K562 (cell line): Measurements from ENCODE around the gene ANGEL2. TPM values are rescaled to one million over a fixed set of nuclear protein-coding genes. Genes with fewer than 3 reads are reported as not detected.
"Not testable (repeated sequence)": the region's sequence is repeated elsewhere in the genome, so short reads cannot be mapped to it uniquely, and the experiment has no call there.

ENCODE experiments used
- ATAC-seq: fragments of 200-7000 bp; cut with Tn5 transposase; 3 replicates; pipeline ENCODE4 v1.9.1; 2020; ENCODE audit warnings: moderate library complexity
- BruUV-seq: library from RNA; stranded (reverse); fragments of 400-500 nt; replicated peaks from 2 replicates; lab custom pipeline; 2021; lab: Mats Ljungman, UMichigan
- CTCF ChIA-PET: fragments of 300-600 bp; formaldehyde crosslinking; extraction: SDS; loops from one replicate; lab custom pipeline; 2021; ENCODE audit warnings: low intra/inter-chr PET ratio; lab: Yijun Ruan, JAX
- POLR2A ChIA-PET: fragments of 300-600, 350-650 bp; sonication (Branson Sonifier 250); formaldehyde crosslinking; extraction: SDS; loops from one replicate; lab custom pipeline; 2021; ENCODE audit warnings: antibody characterized with exemption, inconsistent platforms; lab: Yijun Ruan, JAX
- DNase-seq, 4 experiments: peaks; one replicate each; pipeline versions ENCODE4 v3.0.0 to v3.0.0-alpha.2; 2011 to 2018; ENCODE audit warnings: low spot score in 3 of 4, mixed read lengths in 3 of 4; ENCODE audit errors: extremely low read depth in 1 of 4
- FAIRE-seq: peaks from 2 replicates; lab custom pipeline; 2011; peaks lifted over from hg19 to GRCh38; lab: Jason Lieb, UNC
- H2AFZ ChIP-seq: 2 replicates; pipeline ENCODE4 v1.6.0; 2011; ENCODE audit warnings: low read depth, low read length, control low read depth, inconsistent platforms
- H3K27ac ChIP-seq: fragments of 200-600 bp; 3 replicates; pipeline ENCODE4 v1.8.0; 2011; ENCODE audit warnings: low read depth, mild to moderate bottlenecking, control low read depth, inconsistent platforms, low read length, moderate library complexity, mixed read lengths; ENCODE audit errors: extremely low read depth
- H3K27me3 ChIP-seq, 2 experiments: fragments of 300-600 bp in 1 of 2; 2 replicates in 1 of 2; 3 replicates in 1 of 2; pipeline versions ENCODE4 v1.6.0 to v1.8.0; 2011; ENCODE audit warnings: inconsistent platforms in 2 of 2, low read length in 2 of 2, mild to moderate bottlenecking in 1 of 2, mixed read lengths in 1 of 2, moderate library complexity in 1 of 2; ENCODE audit not compliant: control insufficient read depth in 2 of 2, insufficient read depth in 2 of 2
- H3K36me3 ChIP-seq: fragments of 300-600 bp; 3 replicates; pipeline ENCODE4 v1.8.0; 2011; ENCODE audit warnings: mild to moderate bottlenecking, low read length, inconsistent platforms; ENCODE audit not compliant: control insufficient read depth, insufficient read depth
- H3K4me1 ChIP-seq, 2 experiments: fragments of 200-600 bp in 1 of 2; replicated peaks in 1 of 2; 2 replicates in 1 of 2; 3 replicates in 1 of 2; pipeline versions ENCODE4 v1.5.1 to v1.8.0; 2011; ENCODE audit warnings: inconsistent platforms in 2 of 2, low read length in 2 of 2, mild to moderate bottlenecking in 1 of 2, mixed read lengths in 1 of 2, moderate library complexity in 1 of 2; ENCODE audit not compliant: control insufficient read depth in 2 of 2, insufficient read depth in 2 of 2
- H3K4me2 ChIP-seq: 2 replicates; pipeline ENCODE4 v1.6.1; 2011; ENCODE audit warnings: low read length, control low read depth, inconsistent platforms, mixed read lengths; ENCODE audit not compliant: insufficient read depth
- H3K4me3 ChIP-seq: fragments of 200-600 bp; sonication (generic), shearing (Covaris generic); 2 replicates; pipeline ENCODE4 v1.5.1; 2016; ENCODE audit warnings: control low read depth, inconsistent platforms
- H3K79me2 ChIP-seq: fragments of 200-600 bp; 3 replicates; pipeline ENCODE4 v1.8.0; 2011; ENCODE audit warnings: low read length, inconsistent platforms; ENCODE audit not compliant: control insufficient read depth, insufficient read depth
- H3K9ac ChIP-seq, 2 experiments: 2 replicates each; pipeline versions ENCODE4 v1.6.0 to v1.6.1; 2011; ENCODE audit warnings: low read depth in 2 of 2, low read length in 2 of 2, control low read depth in 1 of 2, inconsistent platforms in 1 of 2, mild to moderate bottlenecking in 1 of 2, mixed read lengths in 1 of 2; ENCODE audit not compliant: insufficient read depth in 1 of 2
- H3K9me1 ChIP-seq: one replicate; pipeline ENCODE4 v1.6.0; 2011; ENCODE audit warnings: inconsistent platforms, mild to moderate bottlenecking, low read length, moderate library complexity; ENCODE audit not compliant: control insufficient read depth, insufficient read depth
- H3K9me3 ChIP-seq: replicated peaks from 2 replicates; pipeline ENCODE4 v1.5.1; 2011; ENCODE audit warnings: low read depth, low read length, inconsistent platforms; ENCODE audit not compliant: control insufficient read depth, insufficient read depth
- H4K20me1 ChIP-seq: replicated peaks from 2 replicates; pipeline ENCODE4 v1.6.1; 2011; ENCODE audit warnings: low read length, inconsistent platforms, mixed read lengths; ENCODE audit not compliant: control insufficient read depth, insufficient read depth
- AFF1 ChIP-seq, 2 experiments: fragments of 450-650 bp; IDR thresholded peaks; 2 replicates each; pipeline ENCODE4 v1.6.1; 2018; ENCODE audit warnings: mild to moderate bottlenecking in 2 of 2, low read depth in 1 of 2; ENCODE audit not compliant: partially characterized antibody in 2 of 2
- ATF3 ChIP-seq, 2 experiments: fragments of 450-650 bp in 1 of 2; sonication (generic) in 1 of 2; formaldehyde crosslinking in 1 of 2; IDR thresholded peaks in 1 of 2; conservative IDR thresholded peaks in 1 of 2; 2 replicates each; pipeline versions ENCODE4 v1.6.1 to v1.8.1; 2016 to 2023; ENCODE audit warnings: mild to moderate bottlenecking in 2 of 2, moderate library complexity in 2 of 2, inconsistent platforms in 1 of 2, missing genetic modification reagents in 1 of 2
- CC2D1A ChIP-seq: fragments of 450-650 bp; IDR thresholded peaks from 2 replicates; pipeline ENCODE4 v1.6.1; 2017; ENCODE audit warnings: mild to moderate bottlenecking
- E2F4 ChIP-seq: sonication (generic); formaldehyde crosslinking; IDR thresholded peaks from 2 replicates; pipeline ENCODE4 v1.8.0; 2022; ENCODE audit warnings: mild to moderate bottlenecking, low read depth, missing genetic modification reagents
- NFXL1 ChIP-seq: fragments of 450-650 bp; formaldehyde crosslinking; IDR thresholded peaks from 2 replicates; pipeline ENCODE4 v1.4.0; 2021; ENCODE audit warnings: mild to moderate bottlenecking
- PML ChIP-seq: IDR thresholded peaks from 2 replicates; pipeline ENCODE4 v1.6.1; 2012; ENCODE audit warnings: low read length, inconsistent platforms
- POLR2G ChIP-seq: fragments of 200-400 bp; formaldehyde crosslinking; IDR thresholded peaks from 2 replicates; pipeline ENCODE4 v1.6.1; 2017; ENCODE audit warnings: low read depth, mild to moderate bottlenecking, antibody characterized with exemption, low read length, moderate library complexity
- SMARCE1 ChIP-seq: fragments of 450-650 bp; IDR thresholded peaks from 2 replicates; pipeline ENCODE4 v1.7.1; 2016; ENCODE audit warnings: mild to moderate bottlenecking
- TRIM24 ChIP-seq, 2 experiments: fragments of 450-650 bp; IDR thresholded peaks; 2 replicates each; pipeline ENCODE4 v1.6.1; 2016
- ZNF280B ChIP-seq: fragments of 250-450 bp; sonication (Bioruptor Pico); IDR thresholded peaks from 2 replicates; pipeline ENCODE4 v1.5.1; 2021; ENCODE audit warnings: mild to moderate bottlenecking
- WGBS: fragments of 100-300 bp; shearing (Covaris generic); methylation state at CpG from one replicate; pipeline ENCODE4 v1.1.6; 2016; ENCODE audit warnings: low coverage, mixed read lengths; ENCODE audit not compliant: insufficient coverage; ENCODE audit errors: missing lambda C conversion rate; 5-methylcytosine and 5-hydroxymethylcytosine counted together
- in situ Hi-C: fragments of 300-500 bp; cut with MboI; formaldehyde crosslinking; loops from 4 replicates; pipeline ENCODE4 v1.15.0; 2018; ENCODE audit warnings: inconsistent platforms, mixed read lengths
- intact Hi-C: fragments of 100-400 bp; cut with micrococcal nuclease; formaldehyde crosslinking; loops from 2 replicates; pipeline ENCODE4 v1.14.2; 2022
- polyA plus RNA-seq, 8 experiments: library from polyadenylated mRNA; depleted of rRNA in 4 of 8; stranded (reverse) in 5 of 8; unstranded in 3 of 8; fragments of >200 nt; fragmentation: Nextera tagmentation in 2 of 8; fragmentation: Illumina TruSeq in 1 of 8; extraction: Ambion mirVana in 2 of 8; extraction: Trizol in 1 of 8; gene quantifications; 2 replicates each; pipeline versions ENCODE4 v1.2.1 to v1.2.3, GENCODE V29; 2011 to 2014; ENCODE audit warnings: inconsistent platforms in 1 of 8, missing spikeins in 1 of 8
- total RNA-seq, 7 experiments: library from RNA; depleted of rRNA in 6 of 7; stranded (reverse); fragments of >200 nt in 6 of 7; fragmentation: Illumina TruSeq in 2 of 7; extraction: Trizol in 2 of 7; gene quantifications; 2 replicates each; pipeline versions ENCODE4 v1.2.1 to v1.2.3, GENCODE V29; 2011 to 2021; ENCODE audit warnings: low replicate concordance in 1 of 7

The ANGEL2 gene
- total and polyA plus RNA-seq, 9 of the 15 experiments (the other 6 are each of a cell fraction or from before 2014, with no cell fraction given), result 6.8 to 34.6 (median 26.2) TPM

GRCh38 chr1:213049232-213049631 is 33.6 kb upstream of the ANGEL2 start (continued):
- TF ChIP-seq ZNF280B, result no peak
- TF ChIP-seq NFXL1 (CRISPR knock-in tag), result 0 out of 2 replicates have a peak, but pooled peaks have one; percentile 16
- peak; percentile 79 for TF ChIP-seq SMARCE1
- no peak for TF ChIP-seq E2F4

GRCh38 chr1:213045321-213046226 is 29.9 kb upstream of the ANGEL2 start:
- DNase-seq, result peak in 2 of 4 experiments; percentile 64 to 79
- peak overlapping the region; percentile 27 for H3K4me3 ChIP-seq
- peak overlapping the region; percentile 81 for H3K4me2 ChIP-seq
- H3K9me3 ChIP-seq; H3K79me2 ChIP-seq; H3K27me3 ChIP-seq; in situ Hi-C loops; H3K9me1 ChIP-seq; intact Hi-C loops; H4K20me1 ChIP-seq; CTCF ChIA-PET; H3K36me3 ChIP-seq; TF ChIP-seq ATF3 (CRISPR knock-in tag; conservative IDR thresholded peaks at IDR 0.05): not testable (repeated sequence)
- peaks cover 27 to 58% of the 10 kb centered on the region in 2 experiments for H3K4me1 ChIP-seq
- WGBS, result 1% methylated on average over 13 of the region's 13 CpGs
- peak overlapping the region; percentile 86 for H3K27ac ChIP-seq
- ATAC-seq, result peak; percentile 81
- peak overlapping the region; percentile 27 to 65; a peak in 3 of 4 replicates for H3K9ac ChIP-seq
- TSS peak; percentile 81 for BruUV-seq
- POLR2A ChIA-PET, result interaction anchor here (0.6 to 2.3 kb wide), 12 partner anchors 9 to 956 kb away, joined by 3 to 20 read pairs (median 5); partner anchors contain the start of gene ANGEL2
- FAIRE-seq, result peak; percentile 88
- peak overlapping the region; percentile 93 for H2AFZ ChIP-seq
- 0 out of 2 replicates have a peak, but pooled peaks have one; percentile 15 for TF ChIP-seq PML
- TF ChIP-seq POLR2G, result 0 out of 2 replicates have a peak, but pooled peaks have one; percentile 14
- TF ChIP-seq ATF3 (IDR thresholded peaks at IDR 0.05), result peak; percentile 37; the same call in 1 of the 2 replicates
- TF ChIP-seq CC2D1A, result peak; percentile 77; the same call in 1 of the 2 replicates
- TF ChIP-seq TRIM24 (IDR thresholded peaks at IDR 0.05), result peak in 1 of 2 experiments; percentile 47; a peak in 1 of 4 replicates
- peak; percentile 41 to 44 for TF ChIP-seq AFF1 (IDR thresholded peaks at IDR 0.05; ENCODE audit: low read depth in 1 of 2, partially characterized antibody in 2 of 2)
